Activated CD8-positive, alpha-beta memory T cell treated with anti-CD3 and anti-CD28 coated beads for 48 hours (primary cell): ENCODE data around the gene LCN6.
"Not testable (repeated sequence)": the region's sequence is repeated elsewhere in the genome, so short reads cannot be mapped to it uniquely, and the experiment has no call there.

Experiments used
- DNase-seq, 3 experiments: peaks; one replicate each; pipeline ENCODE4 v3.0.0-alpha.2; 2020; ENCODE audit warnings: low read depth in 2 of 3, low spot score in 2 of 3

Gene LCN6

GRCh38 chr9:136784249-136784996, 36.1 kb upstream of the LCN6 start:
- DNase-seq, result no peak

GRCh38 chr9:136782452-136782851, 34.1 kb upstream of the LCN6 start:
- no peak for DNase-seq

GRCh38 chr9:136779808-136780207, 31.5 kb upstream of the LCN6 start:
- DNase-seq, result no peak

GRCh38 chr9:136777359-136777758, 29.0 kb upstream of the LCN6 start:
- DNase-seq, result no peak

GRCh38 chr9:136776947-136777346, 28.6 kb upstream of the LCN6 start:
- DNase-seq, result no peak

GRCh38 chr9:136775191-136775590, 26.9 kb upstream of the LCN6 start:
- DNase-seq, result no peak

- no peak for DNase-seq
These were observed 26.2 kb upstream of the LCN6 start for GRCh38 chr9:136774416-136775045.

GRCh38 chr9:136773386-136774044, 25.2 kb upstream of the LCN6 start:
- no peak for DNase-seq

- DNase-seq, result no peak
These were observed 23.6 kb upstream of the LCN6 start for GRCh38 chr9:136771907-136772415.

- no peak for DNase-seq
These were observed 21.4 kb upstream of the LCN6 start for GRCh38 chr9:136769710-136770191.

GRCh38 chr9:136766410-136767120, 18.2 kb upstream of the LCN6 start:
- DNase-seq, result not testable (repeated sequence)

GRCh38 chr9:136765745-136766409, 17.6 kb upstream of the LCN6 start:
- not testable (repeated sequence) for DNase-seq

GRCh38 chr9:136765041-136765440, 16.7 kb upstream of the LCN6 start:
- no peak for DNase-seq

- DNase-seq, result no peak
These were observed 16.1 kb upstream of the LCN6 start, which contains the start of gene LCN15 for GRCh38 chr9:136764301-136764891. TSS of gene LCN15 (minus strand) at chr9:136764518. CDS start at chr9:136764488, 30 bp downstream.

- no peak for DNase-seq
These were observed 15.3 kb upstream of the LCN6 start for GRCh38 chr9:136763649-136764035.

- no peak for DNase-seq
These were observed 14.8 kb upstream of the LCN6 start for GRCh38 chr9:136762915-136763648.

GRCh38 chr9:136762221-136762691, 13.9 kb upstream of the LCN6 start:
- DNase-seq, result no peak

- DNase-seq, result no peak
These were observed 13.2 kb upstream of the LCN6 start for GRCh38 chr9:136761545-136761981.

GRCh38 chr9:136760834-136761544, 12.7 kb upstream of the LCN6 start:
- DNase-seq, result not testable (repeated sequence)
